Neural progenitor cell (in vitro differentiated cells): ENCODE measurements around the gene TGM2.

Experiments
- EZH2 ChIP-seq: fragments of 200-600 bp; sonication (generic); IDR thresholded peaks from 2 replicates; pipeline ENCODE4 v1.6.1; 2017; ENCODE audit warnings: antibody characterized with exemption, mild to moderate bottlenecking, moderate library complexity
- TF ChIP-seq, protein P1 (sequence below): fragments of 200-600 bp; sonication (generic); IDR thresholded peaks from 2 replicates; pipeline ENCODE4 v1.5.1; 2017; ENCODE audit warnings: antibody characterized with exemption, mild to moderate bottlenecking

GRCh38 chr20:38203981-38204357 lies 38.9 kb upstream of the TGM2 start:
- TF ChIP-seq, protein P1, sequence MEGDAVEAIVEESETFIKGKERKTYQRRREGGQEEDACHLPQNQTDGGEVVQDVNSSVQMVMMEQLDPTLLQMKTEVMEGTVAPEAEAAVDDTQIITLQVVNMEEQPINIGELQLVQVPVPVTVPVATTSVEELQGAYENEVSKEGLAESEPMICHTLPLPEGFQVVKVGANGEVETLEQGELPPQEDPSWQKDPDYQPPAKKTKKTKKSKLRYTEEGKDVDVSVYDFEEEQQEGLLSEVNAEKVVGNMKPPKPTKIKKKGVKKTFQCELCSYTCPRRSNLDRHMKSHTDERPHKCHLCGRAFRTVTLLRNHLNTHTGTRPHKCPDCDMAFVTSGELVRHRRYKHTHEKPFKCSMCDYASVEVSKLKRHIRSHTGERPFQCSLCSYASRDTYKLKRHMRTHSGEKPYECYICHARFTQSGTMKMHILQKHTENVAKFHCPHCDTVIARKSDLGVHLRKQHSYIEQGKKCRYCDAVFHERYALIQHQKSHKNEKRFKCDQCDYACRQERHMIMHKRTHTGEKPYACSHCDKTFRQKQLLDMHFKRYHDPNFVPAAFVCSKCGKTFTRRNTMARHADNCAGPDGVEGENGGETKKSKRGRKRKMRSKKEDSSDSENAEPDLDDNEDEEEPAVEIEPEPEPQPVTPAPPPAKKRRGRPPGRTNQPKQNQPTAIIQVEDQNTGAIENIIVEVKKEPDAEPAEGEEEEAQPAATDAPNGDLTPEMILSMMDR: no peak
- no peak for TF ChIP-seq EZH2
